Bronchial epithelial cell (primary cell): Measurements from ENCODE around the gene UFD1. TPM values are rescaled to one million over a fixed set of nuclear protein-coding genes. Genes with fewer than 3 reads are reported as not detected.

Source experiments
- DNase-seq: peaks from one replicate; pipeline ENCODE4 v3.0.0-alpha.2; 2010; ENCODE audit warnings: low read depth
- FAIRE-seq: peaks from 2 replicates; lab custom pipeline; 2011; peaks lifted over from hg19 to GRCh38; lab: Jason Lieb, UNC
- H3K27me3 ChIP-seq: 2 replicates; pipeline ENCODE4 v1.5.1; 2011; ENCODE audit warnings: low read length; ENCODE audit not compliant: control insufficient read depth, insufficient read depth
- H3K36me3 ChIP-seq: 2 replicates; pipeline ENCODE4 v1.5.1; 2011; ENCODE audit warnings: low read length; ENCODE audit not compliant: control insufficient read depth, insufficient read depth
- H3K4me3 ChIP-seq: 2 replicates; pipeline ENCODE4 v1.5.1; 2011; ENCODE audit warnings: mild to moderate bottlenecking, low read depth, low read length, control low read depth
- total RNA-seq: library from RNA; depleted of rRNA; stranded (reverse); fragments of >200 nt; gene quantifications from 2 replicates; pipeline ENCODE4 v1.2.1, GENCODE V29; 2014
- TF ChIP-seq, protein P1 (sequence below): IDR thresholded peaks from 2 replicates; pipeline ENCODE4 v1.5.1; 2011; ENCODE audit warnings: mild to moderate bottlenecking, moderate library complexity, low read length, control low read depth, inconsistent platforms; ENCODE audit not compliant: insufficient read depth, severe bottlenecking

The UFD1 gene
- total RNA-seq, 1 donor from 2014 or later = 66.9 TPM

DNA sequence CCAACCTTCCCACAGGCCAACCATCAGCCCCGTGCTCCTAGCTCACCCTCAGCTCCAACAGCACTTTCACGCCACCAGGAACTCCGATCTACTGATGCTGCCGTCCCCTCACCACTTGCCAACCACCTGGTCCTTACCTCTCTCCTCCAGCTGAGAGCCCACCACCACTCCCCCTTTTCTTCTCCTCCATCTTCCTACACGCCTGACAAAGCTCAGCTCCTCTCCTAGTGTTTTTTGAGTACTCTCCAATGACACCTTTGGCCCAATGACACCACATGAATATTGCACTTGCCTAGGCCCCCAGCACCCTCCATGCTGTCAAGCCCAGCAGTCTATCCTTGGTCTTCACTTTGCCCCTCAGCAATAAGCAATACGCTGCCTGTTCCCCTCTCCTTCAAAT is 78.1 kb downstream of the UFD1 start:
- Histone ChIP-seq H3K36me3 (peaks cover 22% of the 10 kb centered on the region), H3K27me3 (no peaks in the 10 kb centered on the region), H3K4me3 (no peak overlapping the region)
- DNase-seq (no peak), FAIRE-seq (no peak)
- TF ChIP-seq, protein P1, sequence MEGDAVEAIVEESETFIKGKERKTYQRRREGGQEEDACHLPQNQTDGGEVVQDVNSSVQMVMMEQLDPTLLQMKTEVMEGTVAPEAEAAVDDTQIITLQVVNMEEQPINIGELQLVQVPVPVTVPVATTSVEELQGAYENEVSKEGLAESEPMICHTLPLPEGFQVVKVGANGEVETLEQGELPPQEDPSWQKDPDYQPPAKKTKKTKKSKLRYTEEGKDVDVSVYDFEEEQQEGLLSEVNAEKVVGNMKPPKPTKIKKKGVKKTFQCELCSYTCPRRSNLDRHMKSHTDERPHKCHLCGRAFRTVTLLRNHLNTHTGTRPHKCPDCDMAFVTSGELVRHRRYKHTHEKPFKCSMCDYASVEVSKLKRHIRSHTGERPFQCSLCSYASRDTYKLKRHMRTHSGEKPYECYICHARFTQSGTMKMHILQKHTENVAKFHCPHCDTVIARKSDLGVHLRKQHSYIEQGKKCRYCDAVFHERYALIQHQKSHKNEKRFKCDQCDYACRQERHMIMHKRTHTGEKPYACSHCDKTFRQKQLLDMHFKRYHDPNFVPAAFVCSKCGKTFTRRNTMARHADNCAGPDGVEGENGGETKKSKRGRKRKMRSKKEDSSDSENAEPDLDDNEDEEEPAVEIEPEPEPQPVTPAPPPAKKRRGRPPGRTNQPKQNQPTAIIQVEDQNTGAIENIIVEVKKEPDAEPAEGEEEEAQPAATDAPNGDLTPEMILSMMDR = no peak

Other genes with a start within 250 kb of the UFD1 start
- 13.7 and 20.2 TPM in 2 replicates for gene CLTCL1, start 187.5 kb downstream of the UFD1 start, total RNA-seq
- gene HIRA, start 47.5 kb downstream of the UFD1 start, total RNA-seq = 20.6 and 22.4 TPM in 2 replicates
- 60.8 and 61.7 TPM in 2 replicates for gene MRPL40, start 46.6 kb downstream of the UFD1 start, total RNA-seq
- gene C22orf39, start 31.5 kb downstream of the UFD1 start, total RNA-seq = 25.3 and 38.9 TPM in 2 replicates
- gene CDC45, start 727 bp upstream of the UFD1 start, total RNA-seq = 0.26 and 1.2 TPM in 2 replicates
- gene CLDN5, start 45.2 kb upstream of the UFD1 start, total RNA-seq = 0.38 and 2.4 TPM in 2 replicates
- 5.8 and 18.3 TPM in 2 replicates for gene SEPTIN5, start 235.3 kb upstream of the UFD1 start, total RNA-seq
- 0.90 TPM in 1 of 2 replicates, not detected in the other for gene GP1BB, start 244.3 kb upstream of the UFD1 start, total RNA-seq